IgD-negative memory B cell (primary cell): ENCODE measurements around the gene GABRB1. TPM values are rescaled to one million over a fixed set of nuclear protein-coding genes. Genes with fewer than 3 reads are reported as not detected.
A peak's percentile ranks its signal among the peaks of the same experiment; 100 is the strongest.

Source experiments
- H3K27ac Mint-ChIP-seq, 3 donors: one replicate each; pipeline ENCODE4 v1.8.0; 2020 to 2022; ENCODE audit warnings: mild to moderate bottlenecking in 3 of 3, mixed read lengths in 3 of 3, moderate library complexity in 1 of 3
- H3K27me3 Mint-ChIP-seq: one replicate; pipeline ENCODE4 v1.8.0; 2021; ENCODE audit warnings: mixed read lengths
- H3K36me3 Mint-ChIP-seq: one replicate; pipeline ENCODE4 v1.8.0; 2020; ENCODE audit warnings: mild to moderate bottlenecking, mixed read lengths
- H3K4me1 Mint-ChIP-seq, 3 donors: one replicate each; pipeline ENCODE4 v1.8.0; 2020 to 2022; ENCODE audit warnings: mixed read lengths in 3 of 3, mild to moderate bottlenecking in 1 of 3
- H3K4me3 Mint-ChIP-seq, 4 donors: one replicate each; pipeline ENCODE4 v1.8.0; 2020 to 2022; ENCODE audit warnings: mild to moderate bottlenecking in 4 of 4, mixed read lengths in 4 of 4, moderate library complexity in 3 of 4
- H3K9me3 Mint-ChIP-seq, 3 donors: one replicate each; pipeline ENCODE4 v1.8.0; 2020 to 2021; ENCODE audit warnings: mixed read lengths in 3 of 3, mild to moderate bottlenecking in 1 of 3
- polyA plus RNA-seq: library from polyadenylated mRNA; unstranded; fragments of 300-500 nt; fragmentation: Illumina TruSeq; gene quantifications from one replicate; pipeline ENCODE4 v1.2.3, GENCODE V29; 2021

The GABRB1 gene
- polyA plus RNA-seq, 1 donor from 2014 or later = not detected

GRCh38 chr4:47068986-47069385, 37.6 kb downstream of the GABRB1 start:
- H3K27ac Mint-ChIP-seq = no peak overlapping the region

GRCh38 chr4:47071901-47072341, 40.6 kb downstream of the GABRB1 start:
- no peaks in the 10 kb centered on the region for H3K9me3 Mint-ChIP-seq
- H3K36me3 Mint-ChIP-seq = no peaks in the 10 kb centered on the region
- no peaks in the 10 kb centered on the region for H3K4me1 Mint-ChIP-seq
- no peaks in the 10 kb centered on the region for H3K27me3 Mint-ChIP-seq
- H3K4me3 Mint-ChIP-seq = no peak overlapping the region
- no peak overlapping the region for H3K27ac Mint-ChIP-seq

More at GRCh38 chr4:47068986-47069385, 37.6 kb downstream of the GABRB1 start:
- H3K4me1 Mint-ChIP-seq = no peaks in the 10 kb centered on the region
- no peaks in the 10 kb centered on the region for H3K9me3 Mint-ChIP-seq
- no peaks in the 10 kb centered on the region for H3K27me3 Mint-ChIP-seq
- H3K4me3 Mint-ChIP-seq = no peak overlapping the region
- H3K36me3 Mint-ChIP-seq = no peaks in the 10 kb centered on the region

GRCh38 chr4:47073647-47074046, 42.3 kb downstream of the GABRB1 start:
- no peaks in the 10 kb centered on the region for H3K9me3 Mint-ChIP-seq
- H3K27ac Mint-ChIP-seq = no peak overlapping the region
- no peaks in the 10 kb centered on the region for H3K4me1 Mint-ChIP-seq
- H3K4me3 Mint-ChIP-seq = no peak overlapping the region
- no peaks in the 10 kb centered on the region for H3K36me3 Mint-ChIP-seq
- H3K27me3 Mint-ChIP-seq = no peaks in the 10 kb centered on the region

DNA sequence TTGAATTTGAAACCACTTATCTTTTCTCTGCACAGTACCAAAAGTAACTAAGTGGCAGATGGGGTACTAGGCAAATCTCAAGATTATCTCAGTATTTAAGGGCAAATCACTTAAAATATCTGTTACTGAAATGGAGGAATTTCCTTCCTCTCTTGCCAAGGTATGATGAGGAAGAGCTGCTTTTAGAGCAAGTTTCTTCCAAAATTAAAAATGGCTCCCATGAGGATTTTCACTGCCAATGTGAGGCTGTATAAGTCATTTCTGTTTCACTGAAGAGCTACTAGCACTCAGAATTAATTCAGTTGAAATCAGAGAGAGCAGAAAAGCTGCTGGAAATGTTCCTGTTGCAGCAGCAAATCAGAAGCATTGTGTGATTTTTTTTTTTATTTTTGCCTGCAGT, 43.4 kb downstream of the GABRB1 start:
- Mint-ChIP-seq H3K27me3 (no peaks in the 10 kb centered on the region), H3K4me3 (no peak overlapping the region), H3K36me3 (no peaks in the 10 kb centered on the region), H3K27ac (no peak overlapping the region), H3K4me1 (no peaks in the 10 kb centered on the region), H3K9me3 (no peaks in the 10 kb centered on the region)

DNA sequence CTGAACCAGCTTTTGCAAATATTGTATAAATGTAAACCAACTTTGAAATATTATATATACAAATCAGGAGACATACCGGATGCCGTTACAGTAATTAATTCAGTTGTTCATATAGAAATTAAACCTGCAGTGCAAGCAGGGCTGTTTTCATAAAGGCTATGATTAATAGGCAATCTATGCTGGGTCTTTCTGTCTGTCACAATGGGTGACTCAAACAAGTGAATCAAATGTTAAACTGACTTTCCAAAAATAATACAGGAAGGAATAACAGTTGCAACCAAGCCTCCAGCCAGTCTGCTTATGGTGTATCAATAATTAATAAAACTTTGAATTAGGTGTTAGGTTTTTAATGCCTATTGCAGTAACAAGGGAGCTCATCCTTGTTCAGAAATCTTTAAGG, 43.9 kb downstream of the GABRB1 start:
- Mint-ChIP-seq H3K9me3 (peaks cover 0 to 1% (median 0%) of the 10 kb centered on the region in 3 donors), H3K4me1 (no peaks in the 10 kb centered on the region), H3K27me3 (no peaks in the 10 kb centered on the region), H3K27ac (no peak overlapping the region), H3K36me3 (no peaks in the 10 kb centered on the region), H3K4me3 (no peak overlapping the region)

GRCh38 chr4:47075919-47076318, 44.6 kb downstream of the GABRB1 start:
- H3K36me3 Mint-ChIP-seq = no peaks in the 10 kb centered on the region
- no peaks in the 10 kb centered on the region for H3K4me1 Mint-ChIP-seq
- H3K4me3 Mint-ChIP-seq = no peak overlapping the region
- no peak overlapping the region for H3K27ac Mint-ChIP-seq
- H3K9me3 Mint-ChIP-seq = peaks cover 0 to 1% (median 0%) of the 10 kb centered on the region in 3 donors
- H3K27me3 Mint-ChIP-seq = no peaks in the 10 kb centered on the region

DNA sequence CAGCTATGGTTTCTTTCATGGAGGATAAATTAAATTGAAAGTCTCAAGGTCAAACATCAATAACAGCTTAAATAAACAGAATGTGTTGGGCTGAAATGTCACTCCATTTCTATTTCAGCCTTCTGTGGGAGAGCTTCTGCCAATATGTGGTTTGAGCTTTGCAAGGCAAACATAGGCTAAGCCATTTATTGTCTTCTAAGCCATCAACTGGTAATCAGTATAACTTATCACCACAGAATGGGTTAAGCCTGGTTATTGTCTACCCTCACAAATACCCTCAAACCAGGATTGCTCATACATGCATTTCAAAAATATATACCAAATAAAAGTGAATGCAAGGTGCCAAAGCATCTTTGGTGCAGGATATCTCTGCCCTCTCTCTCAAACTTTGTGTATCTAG, 52.7 kb downstream of the GABRB1 start:
- Mint-ChIP-seq H3K27ac (no peak overlapping the region), H3K27me3 (peaks cover 1% of the 10 kb centered on the region), H3K36me3 (no peaks in the 10 kb centered on the region), H3K4me3 (no peak overlapping the region), H3K9me3 (peaks cover 0 to 1% (median 0%) of the 10 kb centered on the region in 3 donors), H3K4me1 (no peaks in the 10 kb centered on the region)

DNA sequence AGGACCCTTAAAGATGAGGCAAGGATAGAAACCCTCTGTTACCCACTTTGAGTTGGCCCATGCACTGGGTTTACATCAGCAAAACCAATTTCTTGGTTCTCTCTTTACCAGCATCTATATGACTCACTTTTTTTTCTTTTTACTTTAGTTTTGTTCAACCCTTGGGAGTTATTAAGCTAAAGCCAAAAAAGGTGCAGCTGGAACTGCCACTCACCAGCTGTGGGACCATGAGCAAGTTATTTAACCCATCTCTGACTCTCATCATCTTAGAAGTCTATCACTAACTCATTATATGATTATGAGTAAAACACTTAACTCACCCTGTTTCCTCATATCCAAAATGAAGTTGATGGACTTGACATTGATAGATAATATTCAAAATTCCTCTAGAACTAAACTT, 53.4 kb downstream of the GABRB1 start:
- H3K27me3 Mint-ChIP-seq = peaks cover 1% of the 10 kb centered on the region
- H3K36me3 Mint-ChIP-seq = no peaks in the 10 kb centered on the region
- no peak overlapping the region for H3K27ac Mint-ChIP-seq
- H3K9me3 Mint-ChIP-seq = peaks cover 0 to 1% (median 0%) of the 10 kb centered on the region in 3 donors
- no peaks in the 10 kb centered on the region for H3K4me1 Mint-ChIP-seq
- no peak overlapping the region for H3K4me3 Mint-ChIP-seq

DNA sequence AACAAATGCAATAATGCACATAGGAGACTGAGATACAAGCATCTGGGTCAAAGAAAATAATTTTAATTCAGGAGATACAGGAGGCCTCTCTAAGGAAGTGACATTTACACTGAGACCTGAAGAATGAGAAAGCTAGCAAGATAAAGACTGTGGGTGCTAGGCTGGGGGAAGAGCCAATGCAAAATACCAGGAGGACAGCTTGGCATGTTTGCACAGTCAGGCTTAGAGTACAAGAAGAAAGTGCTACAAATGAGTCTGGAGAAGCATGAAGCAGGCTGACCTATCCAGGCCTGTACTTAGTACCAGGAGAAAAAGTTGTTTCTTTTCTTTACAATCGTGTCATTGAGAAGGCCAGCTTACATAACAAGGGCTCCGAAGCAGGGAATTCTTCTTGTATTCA, 56.9 kb downstream of the GABRB1 start:
- H3K27ac Mint-ChIP-seq = no peak overlapping the region
- no peaks in the 10 kb centered on the region for H3K9me3 Mint-ChIP-seq
- peaks cover 1% of the 10 kb centered on the region for H3K27me3 Mint-ChIP-seq
- H3K36me3 Mint-ChIP-seq = no peaks in the 10 kb centered on the region
- H3K4me1 Mint-ChIP-seq = no peaks in the 10 kb centered on the region
- H3K4me3 Mint-ChIP-seq = no peak overlapping the region

GRCh38 chr4:47095884-47096283, 64.5 kb downstream of the GABRB1 start:
- H3K36me3 Mint-ChIP-seq = no peaks in the 10 kb centered on the region
- H3K4me3 Mint-ChIP-seq = no peak overlapping the region
- no peaks in the 10 kb centered on the region for H3K9me3 Mint-ChIP-seq
- H3K27ac Mint-ChIP-seq = no peak overlapping the region
- H3K4me1 Mint-ChIP-seq = no peaks in the 10 kb centered on the region
- H3K27me3 Mint-ChIP-seq = no peaks in the 10 kb centered on the region

DNA sequence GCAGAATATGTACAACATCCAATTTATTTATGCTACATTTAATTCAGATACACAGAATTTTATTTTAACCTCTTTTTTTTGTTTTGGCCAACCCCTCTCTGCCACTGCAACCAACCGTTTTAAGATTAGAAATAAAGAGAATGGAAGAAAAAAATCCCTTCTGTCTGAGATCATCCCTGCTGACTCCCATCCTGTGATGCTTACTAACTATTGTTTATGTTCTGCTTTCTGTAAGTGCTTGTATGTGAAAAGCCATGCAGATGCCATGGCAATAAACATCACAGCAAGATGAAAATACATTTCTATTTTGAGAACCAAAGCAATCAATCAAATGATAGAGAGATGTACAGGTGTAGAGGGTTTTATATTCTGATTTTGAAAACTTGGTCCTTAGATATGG, 70.1 kb downstream of the GABRB1 start:
- Mint-ChIP-seq H3K4me3 (no peak overlapping the region), H3K27me3 (no peaks in the 10 kb centered on the region), H3K36me3 (no peaks in the 10 kb centered on the region), H3K9me3 (no peaks in the 10 kb centered on the region), H3K27ac (peak overlapping the region in 1 of 3 donors; percentile 18), H3K4me1 (no peaks in the 10 kb centered on the region)

DNA sequence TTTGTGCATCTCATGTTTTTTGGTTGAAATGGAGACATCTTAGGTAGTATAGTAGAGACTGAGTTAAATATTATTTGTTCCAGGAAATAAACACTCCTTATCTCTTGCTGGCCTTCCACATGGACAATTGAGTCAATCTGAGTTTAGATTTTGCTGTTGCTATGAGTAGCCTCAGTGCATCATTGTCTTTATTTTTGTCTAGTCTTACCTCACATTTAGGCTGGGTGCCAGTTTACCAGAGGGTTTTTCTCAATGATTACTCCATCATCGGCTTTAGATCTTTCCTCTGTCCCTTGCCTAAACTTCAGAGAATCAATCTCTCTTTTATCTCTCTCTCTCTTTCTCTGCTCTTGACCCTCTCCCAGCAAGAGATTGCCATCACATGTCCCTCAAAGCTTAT, 73.6 kb downstream of the GABRB1 start:
- Mint-ChIP-seq H3K36me3 (no peaks in the 10 kb centered on the region), H3K27ac (no peak overlapping the region), H3K9me3 (no peaks in the 10 kb centered on the region), H3K4me1 (no peaks in the 10 kb centered on the region), H3K4me3 (no peak overlapping the region), H3K27me3 (no peaks in the 10 kb centered on the region)

GRCh38 chr4:47106561-47106960, 75.2 kb downstream of the GABRB1 start:
- H3K9me3 Mint-ChIP-seq = no peaks in the 10 kb centered on the region
- no peaks in the 10 kb centered on the region for H3K27me3 Mint-ChIP-seq
- no peaks in the 10 kb centered on the region for H3K4me1 Mint-ChIP-seq
- H3K27ac Mint-ChIP-seq = no peak overlapping the region
- H3K36me3 Mint-ChIP-seq = no peaks in the 10 kb centered on the region
- no peak overlapping the region for H3K4me3 Mint-ChIP-seq

DNA sequence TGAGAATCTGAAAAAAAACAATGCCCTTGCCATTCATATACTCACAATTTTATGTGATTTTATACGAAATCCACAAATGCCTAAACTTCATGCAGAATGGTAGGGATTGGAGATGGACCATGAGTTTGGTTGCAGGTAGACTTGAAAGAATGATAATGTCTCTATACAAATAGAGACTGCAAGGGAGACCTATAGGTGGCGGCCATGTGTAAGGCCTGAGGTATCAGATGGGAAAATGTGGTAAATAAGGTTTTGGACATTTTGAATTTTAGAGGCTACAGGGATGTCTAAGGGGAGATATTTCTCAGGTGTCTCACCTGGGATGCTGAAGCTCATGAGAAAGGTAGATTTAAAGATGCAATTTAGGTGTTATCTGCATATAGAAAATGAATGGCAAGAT, 78.0 kb downstream of the GABRB1 start:
- Mint-ChIP-seq H3K9me3 (no peaks in the 10 kb centered on the region), H3K27me3 (no peaks in the 10 kb centered on the region), H3K36me3 (no peaks in the 10 kb centered on the region), H3K4me3 (no peak overlapping the region), H3K4me1 (no peaks in the 10 kb centered on the region), H3K27ac (no peak overlapping the region)

GRCh38 chr4:47110546-47111132, 79.3 kb downstream of the GABRB1 start:
- Mint-ChIP-seq H3K4me1 (no peaks in the 10 kb centered on the region), H3K9me3 (no peaks in the 10 kb centered on the region), H3K27ac (no peak overlapping the region), H3K36me3 (no peaks in the 10 kb centered on the region), H3K27me3 (no peaks in the 10 kb centered on the region), H3K4me3 (no peak overlapping the region)

DNA sequence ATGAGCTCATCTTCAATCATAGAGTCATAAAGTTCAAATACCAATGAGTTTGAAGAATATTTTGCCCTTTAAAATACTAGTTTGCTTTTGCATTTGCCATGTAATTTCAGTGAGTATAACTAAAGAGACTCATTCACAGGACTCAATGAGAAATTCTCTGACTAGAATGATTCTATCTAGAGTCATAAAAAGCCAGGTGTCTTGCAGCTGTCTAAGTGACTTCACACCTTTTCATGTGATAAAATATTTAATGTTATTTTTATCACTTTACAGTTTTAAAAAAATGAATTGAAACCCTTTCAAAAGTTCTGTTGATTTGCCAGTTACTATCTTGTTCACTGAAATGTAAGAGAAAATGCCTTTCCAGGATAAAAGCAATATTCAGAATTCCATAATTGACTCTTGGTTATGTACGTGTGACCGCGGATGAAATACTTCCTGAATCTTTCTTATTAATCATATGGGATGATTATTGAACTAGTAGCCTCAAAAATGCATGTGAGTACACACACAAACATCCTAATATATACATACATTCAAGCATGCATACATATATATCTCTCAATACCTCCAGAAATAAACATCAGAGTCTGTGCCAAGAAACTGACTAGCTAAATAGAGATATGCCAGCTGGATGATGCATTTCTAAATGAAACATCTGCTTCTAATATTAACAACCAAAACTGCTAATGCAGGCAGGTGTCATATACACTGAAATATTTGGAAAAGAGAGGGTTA, 87.0 kb downstream of the GABRB1 start:
- no peaks in the 10 kb centered on the region for H3K36me3 Mint-ChIP-seq
- no peaks in the 10 kb centered on the region for H3K4me1 Mint-ChIP-seq
- H3K9me3 Mint-ChIP-seq = peaks cover 0 to 2% (median 0%) of the 10 kb centered on the region in 3 donors
- H3K27me3 Mint-ChIP-seq = peaks cover 4% of the 10 kb centered on the region
- H3K4me3 Mint-ChIP-seq = no peak overlapping the region
- H3K27ac Mint-ChIP-seq = no peak overlapping the region
